ENCODE data around the gene NTN5.
"Not testable (repeated sequence)": the region's sequence is repeated elsewhere in the genome, so short reads cannot be mapped to it uniquely, and the experiment has no call there.

Gene NTN5
- 0 to 0.05 (median 0) reads per million in 18 experiments for total RNA-seq

DNA sequence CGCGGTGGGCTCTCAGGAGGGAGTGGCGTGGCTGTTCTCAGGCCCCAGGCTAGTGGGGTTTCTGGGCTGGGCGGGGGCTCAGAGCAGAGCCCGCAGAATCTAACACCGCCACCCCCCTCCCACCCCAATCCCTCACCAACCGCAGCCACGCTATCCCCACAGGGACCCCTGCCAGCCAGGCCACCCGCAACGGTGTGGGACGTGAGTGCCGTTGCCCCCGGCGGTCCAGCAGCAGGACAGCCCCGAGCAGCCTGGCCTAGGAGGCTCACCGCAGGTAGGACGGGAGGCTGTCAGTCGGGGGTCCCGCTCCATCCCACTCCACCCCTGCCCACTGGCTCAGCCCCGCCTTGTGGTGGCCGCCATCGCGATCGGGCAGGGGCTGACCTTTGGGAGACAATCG, at the start of gene NTN5:
TSS of gene NTN5 (minus strand) at position 24 of the 400 bp plus-strand sequence. CDS start 2,031 bp downstream, outside the sequence.
- no peak for DNase-seq

DNA sequence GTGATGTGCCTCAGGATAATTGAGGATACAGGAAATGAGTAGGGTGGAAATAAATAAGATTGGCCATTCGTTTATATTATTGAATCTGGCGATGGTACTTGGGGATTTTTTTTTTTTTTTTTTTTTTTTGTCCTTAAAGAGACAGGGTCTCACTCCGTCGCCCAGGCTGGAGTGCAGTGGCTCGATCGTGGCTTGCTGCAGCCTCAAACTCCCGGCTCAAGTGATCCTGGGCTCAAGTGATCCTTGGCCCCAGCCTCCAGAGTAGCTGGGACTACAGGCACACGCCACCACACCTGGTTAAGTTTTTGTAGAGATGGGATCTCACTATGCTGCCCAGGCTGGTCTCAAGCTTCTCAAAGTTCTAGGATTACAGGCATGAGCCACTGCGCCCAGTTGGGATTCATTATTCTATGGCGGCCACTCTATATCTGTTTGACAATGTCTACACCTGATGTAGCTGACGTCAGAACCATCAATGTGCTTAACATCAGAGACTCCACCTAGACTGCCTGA, 49.4 kb upstream of the NTN5 start:
- no peak for DNase-seq

- DNase-seq = peak; percentile 97 to 98
Observed at GRCh38 chr19:48720613-48721296, 47.9 kb upstream of the NTN5 start.

DNA sequence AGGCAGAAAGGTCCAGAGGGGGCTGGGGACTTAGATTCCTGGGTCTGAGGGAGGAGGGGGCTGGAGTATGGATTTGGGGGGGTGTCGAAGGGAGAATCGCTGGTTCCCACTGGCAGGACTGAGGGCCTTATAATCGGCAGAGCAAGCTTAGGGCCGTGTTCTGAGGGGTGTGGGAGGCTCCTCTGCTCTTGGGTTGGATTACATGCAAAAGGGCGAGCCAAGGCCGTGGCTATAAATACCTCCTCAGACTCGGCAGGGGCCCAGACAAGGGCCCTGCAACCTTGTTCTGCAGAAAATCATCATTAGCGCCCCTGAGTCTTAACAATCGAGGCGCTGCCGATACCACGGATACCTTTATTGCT, 47.4 kb upstream of the NTN5 start:
- no peak for DNase-seq

DNA sequence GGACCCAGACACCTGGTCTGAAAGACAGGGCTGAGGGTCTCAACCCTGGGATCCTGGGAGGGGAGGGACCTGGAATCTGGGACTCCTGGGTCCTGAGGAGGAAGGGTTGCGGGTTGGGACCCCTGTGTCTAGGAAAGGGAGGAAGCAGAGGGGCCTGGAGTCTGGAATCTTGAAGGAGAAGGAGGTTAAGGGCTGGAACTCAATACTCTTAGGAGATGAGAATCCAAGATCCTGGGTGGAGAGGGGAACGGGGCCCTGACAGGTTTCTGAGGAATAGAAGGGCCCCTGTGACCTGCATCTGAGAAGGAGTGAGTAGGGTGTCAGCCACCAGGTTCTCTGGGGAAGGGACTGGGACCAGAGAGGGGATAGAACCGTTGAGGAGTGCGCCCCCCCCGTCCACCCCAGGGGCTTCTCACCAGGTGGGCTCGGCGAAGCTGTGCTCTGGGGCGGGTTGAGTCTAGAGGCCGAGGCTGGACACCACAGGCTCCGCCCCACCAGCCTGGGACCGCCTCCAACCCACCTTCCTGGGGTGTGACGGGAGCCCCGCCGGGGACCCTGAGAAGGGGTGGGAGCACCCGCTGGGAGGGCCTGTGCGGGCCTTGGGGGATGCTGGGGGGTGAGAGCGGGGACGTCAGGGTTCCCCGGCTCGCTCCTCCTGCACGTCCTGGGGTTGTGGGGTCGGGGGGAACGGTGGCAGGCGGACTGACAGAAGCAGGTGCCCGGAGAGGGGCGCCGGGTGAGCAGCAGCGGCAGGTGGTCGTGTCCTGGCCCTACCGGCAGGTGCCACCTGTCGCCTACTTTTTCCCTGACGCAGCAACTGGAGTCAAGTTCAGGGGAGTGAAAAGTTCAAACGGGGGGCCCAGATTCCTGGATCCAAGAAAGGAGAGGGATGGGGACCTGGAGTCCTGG, 46.7 kb upstream of the NTN5 start, which contains the start of gene MAMSTR:
TSS of gene MAMSTR (minus strand) at position 463 of the 909 bp plus-strand sequence. CDS start 694 bp downstream, outside the sequence.
- no peak for DNase-seq

GRCh38 chr19:48718711-48719231, 46.0 kb upstream of the NTN5 start:
- DNase-seq = no peak

DNA sequence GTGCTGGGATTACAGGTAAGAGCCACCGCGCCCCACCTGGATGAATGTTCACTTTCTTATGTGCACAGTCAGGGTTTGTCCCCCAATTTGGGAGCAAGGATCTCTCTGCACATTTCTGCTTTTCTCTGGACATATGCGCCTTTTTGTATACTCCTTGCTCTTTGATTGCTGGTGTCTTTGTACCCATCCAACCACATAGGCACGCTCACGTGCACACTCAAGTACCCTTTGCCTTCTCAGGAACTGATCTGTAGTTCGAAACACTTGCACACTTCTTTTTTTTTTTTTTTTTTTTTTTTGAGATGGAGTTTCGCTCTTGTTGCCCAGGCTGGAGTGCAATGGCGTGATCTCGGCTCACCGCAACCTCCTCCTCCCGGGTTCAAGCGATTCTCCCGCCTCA, 45.3 kb upstream of the NTN5 start:
- DNase-seq = not testable (repeated sequence)

- no peak for DNase-seq
Observed at GRCh38 chr19:48716562-48717291, 43.9 kb upstream of the NTN5 start.

DNA sequence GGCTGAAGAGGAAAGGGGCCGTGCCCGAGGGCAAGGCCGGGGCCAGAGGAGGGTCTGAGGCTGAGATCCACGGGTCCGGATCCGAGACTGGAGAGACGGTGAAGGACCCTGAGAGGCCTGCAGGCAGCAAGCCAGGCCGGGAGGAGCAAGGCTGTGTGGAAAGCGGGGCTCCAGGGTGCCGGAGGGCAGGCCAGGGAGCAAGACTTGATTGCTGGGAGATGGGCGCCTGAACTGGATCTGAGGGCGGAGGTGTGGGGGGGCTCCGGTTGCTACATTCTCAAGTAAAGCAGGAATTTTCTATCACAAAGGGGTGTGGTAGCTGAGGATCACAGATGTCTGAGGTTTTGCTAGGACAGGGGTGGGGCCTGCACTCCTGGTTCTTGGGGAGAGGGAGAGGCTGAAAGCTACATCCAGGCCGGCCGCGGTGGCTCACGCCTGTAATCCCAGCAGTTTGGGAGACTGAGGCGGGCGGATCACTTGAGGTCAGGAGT, 42.9 kb upstream of the NTN5 start:
- no peak for DNase-seq

GRCh38 chr19:48714759-48715675, 42.2 kb upstream of the NTN5 start:
- no peak for DNase-seq

DNA sequence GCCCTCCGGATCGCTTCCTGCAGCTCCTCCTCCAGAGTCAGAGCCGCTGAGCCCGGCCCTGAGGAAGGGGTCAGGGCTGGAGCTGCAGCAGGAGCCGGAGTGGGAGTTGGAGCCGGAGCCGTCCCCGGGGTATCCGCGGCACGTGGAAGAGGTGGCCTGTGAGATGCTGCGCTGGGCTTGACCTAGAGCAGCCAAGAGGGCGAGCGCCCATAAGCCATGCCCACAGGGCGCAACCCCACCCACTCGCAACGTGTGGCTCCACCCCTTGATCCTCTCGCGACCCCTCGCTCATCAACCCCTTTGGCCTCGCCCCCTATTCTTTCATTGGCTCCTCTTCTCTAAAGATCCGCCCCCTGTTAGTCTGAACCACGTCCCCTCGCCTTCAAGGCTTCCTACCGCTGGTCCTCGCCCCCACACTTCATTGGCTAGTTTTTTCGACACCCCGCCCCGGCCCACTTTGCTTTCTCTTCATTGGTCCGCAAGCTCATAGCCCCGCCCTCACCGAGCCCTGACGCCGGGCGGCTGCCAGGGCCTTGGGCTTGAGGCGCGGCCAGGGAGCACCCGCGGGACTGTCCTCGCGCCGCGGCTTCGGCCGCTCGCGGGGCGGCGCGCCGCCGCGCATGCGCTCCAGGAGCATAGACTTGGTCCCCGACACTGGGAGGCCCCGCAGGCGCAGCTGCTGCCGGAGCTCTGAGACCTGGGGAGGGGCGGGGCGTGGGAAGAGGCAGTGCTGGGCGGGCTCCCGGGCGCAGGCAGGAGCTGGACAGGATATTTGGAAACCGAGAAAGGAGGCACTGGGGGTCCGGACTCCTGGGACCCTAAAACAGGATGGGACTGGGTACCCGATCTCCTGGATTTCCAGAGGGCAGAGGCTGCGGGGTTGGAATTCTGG, 41.3 kb upstream of the NTN5 start:
- DNase-seq = peak; percentile 99

- no peak for DNase-seq
Observed at GRCh38 chr19:48713041-48713863, 40.4 kb upstream of the NTN5 start.

GRCh38 chr19:48711106-48711662, 38.4 kb upstream of the NTN5 start:
- DNase-seq = no peak

- no peak for DNase-seq
Observed at GRCh38 chr19:48708471-48708870, 35.7 kb upstream of the NTN5 start.

GRCh38 chr19:48705431-48705830, 32.6 kb upstream of the NTN5 start:
- DNase-seq = no peak

GRCh38 chr19:48703316-48703715, 30.5 kb upstream of the NTN5 start:
- no peak for DNase-seq

DNA sequence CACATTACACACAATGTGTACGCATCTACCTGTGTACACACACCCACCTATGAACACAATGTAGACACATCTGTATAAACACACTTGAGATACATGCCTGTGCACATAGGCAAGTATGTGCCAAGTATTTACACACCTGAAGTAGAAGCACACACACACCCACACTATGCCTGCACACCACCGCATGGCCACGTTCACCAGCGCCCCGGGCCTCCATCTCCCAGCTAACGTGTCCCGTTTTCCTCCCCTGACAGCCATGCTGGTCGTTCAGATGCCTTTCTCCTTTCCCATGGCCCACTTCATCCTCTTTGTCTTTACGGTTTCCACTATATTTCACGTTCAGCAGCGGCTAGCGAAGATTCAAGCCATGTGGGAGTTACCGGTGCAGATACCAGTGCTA, 29.9 kb upstream of the NTN5 start:
- DNase-seq = no peak

DNA sequence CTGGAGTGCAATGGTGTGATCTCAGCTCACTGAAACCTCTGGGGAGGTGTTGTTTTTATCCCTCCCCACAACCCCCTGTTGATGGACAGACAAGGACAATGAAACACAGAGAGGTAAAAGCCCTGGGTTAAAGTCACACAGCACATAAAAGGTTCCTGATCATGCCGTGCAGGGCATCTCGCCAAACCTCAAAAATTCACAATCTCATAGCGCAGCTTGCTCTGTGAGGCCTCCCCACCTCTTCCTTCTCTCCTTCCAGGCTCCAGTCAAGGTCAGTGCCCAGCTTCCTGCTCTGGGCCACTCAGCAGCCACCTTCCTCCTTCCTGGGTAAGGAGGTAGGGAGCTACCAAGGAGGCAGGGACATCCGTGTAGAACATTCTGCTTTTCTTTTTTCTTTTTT, 25.2 kb upstream of the NTN5 start:
- peak in 1 of 2 donors; percentile 7 for DNase-seq

Measured in inflammatory macrophage (primary cell).